GM18526 (cell line): ENCODE measurements around the gene RAI14.

Experiments used
- POLR2A ChIP-seq: IDR thresholded peaks from 3 replicates; pipeline ENCODE4 v1.6.1; 2011; ENCODE audit not compliant: insufficient read length; ENCODE audit errors: extremely low read depth

The RAI14 gene

GRCh38 chr5:34656001-34656699 lies at the start of gene RAI14:
Gene RAI14 (plus strand): TSS chr5:34656328. CDS start chr5:34686920, 30,592 bp downstream.
- no peak for TF ChIP-seq POLR2A

- TF ChIP-seq POLR2A = no peak
Measured at GRCh38 chr5:34608368-34608767, 47.8 kb upstream of the RAI14 start.

- TF ChIP-seq POLR2A = no peak
Measured at GRCh38 chr5:34608859-34609648, 47.1 kb upstream of the RAI14 start.

GRCh38 chr5:34609951-34610441 lies 46.1 kb upstream of the RAI14 start:
- TF ChIP-seq POLR2A = no peak

GRCh38 chr5:34610546-34610945 lies 45.6 kb upstream of the RAI14 start:
- no peak for TF ChIP-seq POLR2A

GRCh38 chr5:34611464-34612415 lies 44.4 kb upstream of the RAI14 start:
- TF ChIP-seq POLR2A = no peak

- TF ChIP-seq POLR2A = no peak
Measured at GRCh38 chr5:34616651-34617050, 39.5 kb upstream of the RAI14 start.

- no peak for TF ChIP-seq POLR2A
Measured at GRCh38 chr5:34618371-34619065, 37.6 kb upstream of the RAI14 start.

- no peak for TF ChIP-seq POLR2A
Measured at GRCh38 chr5:34620185-34620584, 35.9 kb upstream of the RAI14 start.

- TF ChIP-seq POLR2A = no peak
Measured at GRCh38 chr5:34621277-34622097, 34.6 kb upstream of the RAI14 start.

GRCh38 chr5:34622098-34622400 lies 34.1 kb upstream of the RAI14 start:
- TF ChIP-seq POLR2A = no peak

GRCh38 chr5:34624691-34625090 lies 31.4 kb upstream of the RAI14 start:
- TF ChIP-seq POLR2A = no peak

- no peak for TF ChIP-seq POLR2A
Measured at GRCh38 chr5:34625246-34625645, 30.9 kb upstream of the RAI14 start.

GRCh38 chr5:34626036-34626435 lies 30.1 kb upstream of the RAI14 start:
- no peak for TF ChIP-seq POLR2A

GRCh38 chr5:34626751-34627150 lies 29.4 kb upstream of the RAI14 start:
- no peak for TF ChIP-seq POLR2A

- TF ChIP-seq POLR2A = no peak
Measured at GRCh38 chr5:34627794-34628193, 28.3 kb upstream of the RAI14 start.
